Trophoblast cell (in vitro differentiated cells and primary cell): ENCODE results near the gene TMOD1.

Source experiments
- DNase-seq, 2 donors: peaks; one replicate each; pipeline ENCODE4 v3.0.0-alpha.2; 2016
- H2AFZ ChIP-seq: 2 replicates; pipeline ENCODE4 v1.6.1; 2013; ENCODE audit warnings: low read length, moderate library complexity, mild to moderate bottlenecking; ENCODE audit not compliant: insufficient read depth, poor library complexity
- H2AK5ac ChIP-seq: 2 replicates; pipeline ENCODE4 v1.6.1; 2013; ENCODE audit warnings: mild to moderate bottlenecking, low read length
- H2BK120ac ChIP-seq: 2 replicates; pipeline ENCODE4 v1.6.1; 2013; ENCODE audit warnings: low read length, mild to moderate bottlenecking, moderate library complexity; ENCODE audit not compliant: insufficient read depth, poor library complexity
- H2BK12ac ChIP-seq: 2 replicates; pipeline ENCODE4 v1.6.1; 2013; ENCODE audit warnings: mild to moderate bottlenecking, low read length, moderate library complexity
- H2BK5ac ChIP-seq: 2 replicates; pipeline ENCODE4 v1.6.1; 2013; ENCODE audit warnings: low read length, low read depth, moderate library complexity, mild to moderate bottlenecking; ENCODE audit not compliant: poor library complexity
- H3K14ac ChIP-seq: 2 replicates; pipeline ENCODE4 v1.6.1; 2013; ENCODE audit warnings: mild to moderate bottlenecking, low read length
- H3K18ac ChIP-seq: 2 replicates; pipeline ENCODE4 v1.6.1; 2013; ENCODE audit warnings: mild to moderate bottlenecking, low read length
- H3K23ac ChIP-seq: 2 replicates; pipeline ENCODE4 v1.6.1; 2013; ENCODE audit warnings: low read length
- H3K27ac ChIP-seq: 2 replicates; pipeline ENCODE4 v1.5.1; 2013; ENCODE audit warnings: low read depth, mild to moderate bottlenecking, inconsistent platforms, low read length, moderate library complexity
- H3K27me3 ChIP-seq: 2 replicates; pipeline ENCODE4 v1.6.1; 2013; ENCODE audit warnings: inconsistent platforms, mild to moderate bottlenecking, low read length, moderate library complexity; ENCODE audit not compliant: insufficient read depth
- H3K36me3 ChIP-seq, 2 experiments: 1 replicate in 1 of 2; 2 replicates in 1 of 2; pipeline ENCODE4 v1.6.1; 2013; ENCODE audit warnings: low read length in 2 of 2, mild to moderate bottlenecking in 2 of 2, moderate library complexity in 1 of 2; ENCODE audit not compliant: insufficient read depth in 2 of 2, control insufficient read depth in 1 of 2
- H3K4ac ChIP-seq: 2 replicates; pipeline ENCODE4 v1.6.1; 2013; ENCODE audit warnings: low read depth, mild to moderate bottlenecking, low read length, moderate library complexity
- H3K4me1 ChIP-seq, 2 experiments: 1 replicate in 1 of 2; 2 replicates in 1 of 2; pipeline ENCODE4 v1.6.1; 2013; ENCODE audit warnings: low read length in 2 of 2, mild to moderate bottlenecking in 2 of 2, moderate library complexity in 1 of 2; ENCODE audit not compliant: insufficient read depth in 2 of 2, control insufficient read depth in 1 of 2
- H3K4me2 ChIP-seq: 2 replicates; pipeline ENCODE4 v1.6.1; 2013; ENCODE audit warnings: inconsistent platforms, mild to moderate bottlenecking, low read length, moderate library complexity
- H3K4me3 ChIP-seq: 2 replicates; pipeline ENCODE4 v1.5.1; 2013; ENCODE audit warnings: mild to moderate bottlenecking, low read depth, low read length, inconsistent platforms
- H3K79me1 ChIP-seq: one replicate; pipeline ENCODE4 v1.6.1; 2013; ENCODE audit warnings: low read length
- H3K79me2 ChIP-seq: 2 replicates; pipeline ENCODE4 v1.6.1; 2013; ENCODE audit warnings: low read length, mild to moderate bottlenecking; ENCODE audit not compliant: control insufficient read depth, insufficient read depth, poor library complexity
- H3K9ac ChIP-seq: 2 replicates; pipeline ENCODE4 v1.6.1; 2013; ENCODE audit warnings: mild to moderate bottlenecking, low read length
- H3K9me3 ChIP-seq: 2 replicates; pipeline ENCODE4 v1.6.1; 2013; ENCODE audit warnings: low read depth, mild to moderate bottlenecking, control low read depth, inconsistent platforms, low read length; ENCODE audit not compliant: insufficient read depth
- H4K12ac ChIP-seq: 2 replicates; pipeline ENCODE4 v1.6.1; 2013; ENCODE audit warnings: low read depth, mild to moderate bottlenecking, low read length, moderate library complexity
- H4K8ac ChIP-seq: 2 replicates; pipeline ENCODE4 v1.6.1; 2013; ENCODE audit warnings: low read depth, mild to moderate bottlenecking, low read length, moderate library complexity
- H4K91ac ChIP-seq: one replicate; pipeline ENCODE4 v1.6.1; 2013; ENCODE audit warnings: low read depth, mild to moderate bottlenecking, low read length, moderate library complexity
- WGBS: extraction: QIAGEN DNeasy Blood & Tissue Kit; methylation state at CpG from one replicate; pipeline ENCODE4 v1.1.7; 2013; ENCODE audit warnings: missing lambda C conversion rate; ENCODE audit not compliant: insufficient read length, insufficient coverage; ENCODE audit errors: extremely low coverage; 5-methylcytosine and 5-hydroxymethylcytosine counted together

The TMOD1 gene

DNA sequence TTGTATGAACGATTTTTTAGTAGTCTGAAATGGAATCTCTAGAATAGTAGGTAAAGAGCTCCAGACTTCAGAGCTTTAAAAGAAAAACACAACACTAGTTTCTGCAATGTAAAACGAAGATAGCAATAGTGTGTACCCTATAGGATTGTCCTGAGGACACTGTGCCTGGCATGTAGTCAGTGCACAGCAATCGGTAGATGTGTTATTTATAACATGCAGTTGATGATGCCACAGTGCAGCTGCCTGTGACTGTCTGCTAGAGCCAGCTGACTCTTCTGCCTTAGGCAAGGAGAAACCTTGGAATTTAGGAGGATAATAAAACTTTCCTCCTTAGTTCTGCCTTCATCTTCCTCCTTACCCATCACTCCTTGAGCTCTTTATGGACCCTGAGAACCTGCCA lies 27.7 kb upstream of the TMOD1 start:
- Histone ChIP-seq H4K12ac (no peak overlapping the region), H3K18ac (no peak overlapping the region), H3K27ac (no peak overlapping the region), H2BK120ac (no peak overlapping the region), H2BK5ac (no peak overlapping the region), H2BK12ac (no peak overlapping the region), H3K79me1 (no peaks in the 10 kb centered on the region), H3K4me3 (no peak overlapping the region), H3K9ac (no peak overlapping the region), H3K4me1 (no peaks in the 10 kb centered on the region), H3K79me2 (no peaks in the 10 kb centered on the region), H4K8ac (no peak overlapping the region), H2AFZ (no peak overlapping the region), H3K14ac (no peak overlapping the region), H2AK5ac (no peak overlapping the region), H3K4me2 (no peak overlapping the region), H3K4ac (no peak overlapping the region), H3K36me3 (no peaks in the 10 kb centered on the region), H3K27me3 (no peaks in the 10 kb centered on the region), H4K91ac (no peak overlapping the region), H3K23ac (no peak overlapping the region), H3K9me3 (no peaks in the 10 kb centered on the region)
- DNase-seq: peak; percentile 36 to 42
- WGBS: no CpG with 5 or more reads among the region's 3 CpGs

DNA sequence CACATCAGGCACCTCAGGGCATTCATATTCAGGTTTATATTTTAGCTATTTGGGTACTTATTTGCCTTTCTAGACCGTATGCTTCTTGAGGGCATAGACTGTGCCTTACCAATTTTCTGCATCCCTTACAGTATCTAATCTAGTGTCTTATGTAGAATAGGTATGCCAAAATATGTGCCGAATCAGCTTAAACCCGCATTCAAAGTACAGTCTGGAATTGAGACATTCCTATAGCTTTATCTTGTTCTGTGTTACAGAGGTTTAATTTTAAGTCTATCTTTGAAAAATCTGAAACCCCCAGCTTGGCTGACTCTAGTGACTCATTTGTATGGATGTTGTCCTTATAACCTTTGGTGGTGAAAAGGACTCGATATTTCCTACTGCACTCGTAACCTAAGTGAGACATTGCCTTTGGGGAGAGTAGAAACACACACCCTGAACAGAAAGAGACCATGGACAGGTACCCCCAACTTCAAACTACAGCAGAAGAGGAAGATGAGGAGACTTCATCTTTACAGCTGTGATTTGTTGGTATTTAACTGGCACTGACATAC lies 27.0 kb upstream of the TMOD1 start:
- Histone ChIP-seq H3K4ac (no peak overlapping the region), H4K91ac (no peak overlapping the region), H3K14ac (no peak overlapping the region), H3K79me2 (no peaks in the 10 kb centered on the region), H3K79me1 (no peaks in the 10 kb centered on the region), H3K27me3 (no peaks in the 10 kb centered on the region), H3K4me2 (no peak overlapping the region), H2BK120ac (no peak overlapping the region), H3K4me3 (no peak overlapping the region), H2BK5ac (no peak overlapping the region), H3K23ac (no peak overlapping the region), H2BK12ac (no peak overlapping the region), H3K4me1 (no peaks in the 10 kb centered on the region), H2AFZ (no peak overlapping the region), H3K9ac (no peak overlapping the region), H3K27ac (no peak overlapping the region), H4K12ac (no peak overlapping the region), H4K8ac (no peak overlapping the region), H3K18ac (no peak overlapping the region), H2AK5ac (no peak overlapping the region), H3K36me3 (no peaks in the 10 kb centered on the region), H3K9me3 (no peaks in the 10 kb centered on the region)
- WGBS: no CpG with 5 or more reads among the region's 5 CpGs
- peak; percentile 63 to 90 for DNase-seq

DNA sequence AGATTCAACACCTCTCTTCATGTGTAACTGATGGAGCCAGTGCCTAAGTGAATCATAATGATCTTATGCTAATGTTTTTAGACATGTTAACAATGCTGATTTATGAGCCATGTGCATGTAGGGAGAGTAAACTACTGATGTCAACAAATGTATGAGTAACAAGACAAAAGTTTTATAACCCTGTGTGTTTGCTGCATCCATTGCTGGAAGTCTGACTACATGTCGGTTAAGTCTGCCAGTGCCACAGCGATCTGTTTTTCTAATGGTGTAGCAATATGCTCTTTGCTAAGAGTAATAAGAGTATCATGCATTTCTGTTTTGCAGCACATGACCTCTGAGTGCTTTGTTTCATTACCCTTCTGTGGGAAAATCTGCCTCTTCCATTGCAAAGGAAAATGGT lies 26.4 kb upstream of the TMOD1 start:
- DNase-seq: peak in 1 of 2 donors; percentile 7
- Histone ChIP-seq H3K27ac (no peak overlapping the region), H3K27me3 (no peaks in the 10 kb centered on the region), H3K79me1 (no peaks in the 10 kb centered on the region), H3K9me3 (no peaks in the 10 kb centered on the region), H2AFZ (no peak overlapping the region), H3K14ac (no peak overlapping the region), H3K9ac (no peak overlapping the region), H3K4me3 (no peak overlapping the region), H3K36me3 (no peaks in the 10 kb centered on the region), H2BK5ac (no peak overlapping the region), H2BK12ac (no peak overlapping the region), H3K4me2 (no peak overlapping the region), H3K79me2 (no peaks in the 10 kb centered on the region), H4K12ac (no peak overlapping the region), H3K4ac (no peak overlapping the region), H2AK5ac (no peak overlapping the region), H3K18ac (no peak overlapping the region), H3K23ac (no peak overlapping the region), H3K4me1 (no peaks in the 10 kb centered on the region), H4K8ac (no peak overlapping the region), H2BK120ac (no peak overlapping the region), H4K91ac (no peak overlapping the region)
- WGBS: no CpG with 5 or more reads among the region's 2 CpGs

DNA sequence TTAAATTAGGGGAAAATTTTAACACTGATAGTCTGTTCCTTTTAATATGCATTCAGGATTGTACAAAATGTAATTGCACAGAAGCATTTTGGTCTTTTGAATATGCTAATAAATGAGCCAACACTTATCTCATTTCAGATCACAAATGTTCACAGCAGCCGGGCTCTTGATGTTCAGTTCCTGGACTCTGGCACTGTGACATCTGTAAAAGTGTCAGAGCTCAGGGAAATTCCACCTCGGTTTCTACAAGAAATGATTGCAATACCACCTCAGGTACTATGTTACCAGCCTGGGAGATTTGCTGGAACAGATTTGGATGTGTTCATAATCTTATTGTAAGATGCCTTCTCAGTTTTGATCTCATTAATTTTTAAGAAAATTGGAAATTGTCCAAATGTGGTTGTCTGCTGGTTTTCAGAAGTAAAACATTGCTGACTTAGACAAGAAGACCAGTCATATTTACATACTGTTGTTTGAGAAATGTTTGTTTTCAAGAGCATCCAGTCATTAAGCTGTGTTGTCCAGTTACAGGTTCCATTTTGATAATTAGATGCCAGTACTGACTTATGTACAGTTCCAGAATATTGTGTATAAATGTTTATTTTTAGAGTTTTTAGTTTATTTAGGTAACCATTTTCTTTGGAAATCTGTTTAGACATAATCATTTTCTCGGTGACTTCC lies 23.0 kb upstream of the TMOD1 start:
- no peak overlapping the region for H2BK120ac ChIP-seq
- H3K23ac ChIP-seq: no peak overlapping the region
- H2BK12ac ChIP-seq: no peak overlapping the region
- H3K4me1 ChIP-seq: no peaks in the 10 kb centered on the region
- H4K12ac ChIP-seq: no peak overlapping the region
- no peak overlapping the region for H2AFZ ChIP-seq
- no peak overlapping the region for H4K8ac ChIP-seq
- H3K79me2 ChIP-seq: no peaks in the 10 kb centered on the region
- no peak for DNase-seq
- no peak overlapping the region for H3K14ac ChIP-seq
- no peak overlapping the region for H3K4me2 ChIP-seq
- no peaks in the 10 kb centered on the region for H3K36me3 ChIP-seq
- H2BK5ac ChIP-seq: no peak overlapping the region
- no peak overlapping the region for H3K27ac ChIP-seq
- H4K91ac ChIP-seq: no peak overlapping the region
- H2AK5ac ChIP-seq: no peak overlapping the region
- H3K9ac ChIP-seq: no peak overlapping the region
- no peak overlapping the region for H3K4me3 ChIP-seq
- H3K18ac ChIP-seq: no peak overlapping the region
- WGBS: no CpG with 5 or more reads among the region's 3 CpGs
- no peaks in the 10 kb centered on the region for H3K9me3 ChIP-seq
- no peaks in the 10 kb centered on the region for H3K27me3 ChIP-seq
- H3K4ac ChIP-seq: no peak overlapping the region
- no peaks in the 10 kb centered on the region for H3K79me1 ChIP-seq
